Daoy (cell line): Measurements from ENCODE around the gene CC2D1A. TPM values are rescaled to one million over a fixed set of nuclear protein-coding genes. Genes with fewer than 3 reads are reported as not detected.

Source experiments
- DNase-seq: peaks from one replicate; pipeline ENCODE4 v3.0.0-alpha.2; 2015; ENCODE audit warnings: low read depth
- total RNA-seq: library from RNA; depleted of rRNA; stranded (reverse); fragments of >200 nt; shearing (Covaris generic); gene quantifications from 2 replicates; pipeline ENCODE4 v1.2.3, GENCODE V29; 2014

The CC2D1A gene
- total RNA-seq, 1 experiment from 2014 or later: 17.8 TPM

DNA sequence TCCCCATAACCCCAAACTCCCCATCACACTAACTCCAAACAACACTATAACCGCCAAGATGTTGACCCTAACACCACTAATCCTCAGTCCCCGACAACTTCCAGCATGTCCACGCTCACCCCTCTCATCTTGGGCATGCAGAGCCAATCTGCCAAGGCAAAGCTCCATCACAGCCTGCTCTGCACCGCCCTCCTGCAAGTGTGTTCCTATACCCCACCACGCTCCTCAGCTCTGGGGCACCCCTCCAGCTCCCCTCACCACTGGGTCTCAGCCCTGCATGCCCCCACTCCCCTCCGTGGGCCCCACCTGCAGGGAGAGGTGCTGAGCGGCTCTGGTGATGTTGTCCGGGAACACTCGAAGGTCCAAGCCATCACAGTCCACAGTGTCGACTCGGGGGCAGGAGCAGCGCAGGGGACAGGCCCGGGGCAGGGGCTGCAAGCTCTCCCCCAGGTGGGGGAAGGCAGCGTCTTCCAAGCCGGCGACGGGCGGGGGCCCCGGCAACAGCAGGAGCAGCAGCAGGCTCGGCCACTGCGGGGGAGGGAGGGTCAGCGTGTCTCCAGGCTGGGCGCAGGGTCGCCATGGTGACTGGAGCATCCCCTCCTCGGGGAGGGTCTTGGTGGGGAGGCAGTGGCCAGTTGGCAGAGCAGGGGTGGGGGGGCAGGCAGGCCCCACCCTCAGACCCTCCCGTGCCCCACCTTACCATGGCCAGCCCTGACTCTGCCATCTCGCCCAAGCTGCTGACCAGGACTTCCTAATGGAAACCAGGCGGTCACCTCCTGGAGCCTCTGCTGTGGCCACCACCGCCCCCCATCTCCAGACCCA is 31.7 kb downstream of the CC2D1A start:
- DNase-seq: no peak

DNA sequence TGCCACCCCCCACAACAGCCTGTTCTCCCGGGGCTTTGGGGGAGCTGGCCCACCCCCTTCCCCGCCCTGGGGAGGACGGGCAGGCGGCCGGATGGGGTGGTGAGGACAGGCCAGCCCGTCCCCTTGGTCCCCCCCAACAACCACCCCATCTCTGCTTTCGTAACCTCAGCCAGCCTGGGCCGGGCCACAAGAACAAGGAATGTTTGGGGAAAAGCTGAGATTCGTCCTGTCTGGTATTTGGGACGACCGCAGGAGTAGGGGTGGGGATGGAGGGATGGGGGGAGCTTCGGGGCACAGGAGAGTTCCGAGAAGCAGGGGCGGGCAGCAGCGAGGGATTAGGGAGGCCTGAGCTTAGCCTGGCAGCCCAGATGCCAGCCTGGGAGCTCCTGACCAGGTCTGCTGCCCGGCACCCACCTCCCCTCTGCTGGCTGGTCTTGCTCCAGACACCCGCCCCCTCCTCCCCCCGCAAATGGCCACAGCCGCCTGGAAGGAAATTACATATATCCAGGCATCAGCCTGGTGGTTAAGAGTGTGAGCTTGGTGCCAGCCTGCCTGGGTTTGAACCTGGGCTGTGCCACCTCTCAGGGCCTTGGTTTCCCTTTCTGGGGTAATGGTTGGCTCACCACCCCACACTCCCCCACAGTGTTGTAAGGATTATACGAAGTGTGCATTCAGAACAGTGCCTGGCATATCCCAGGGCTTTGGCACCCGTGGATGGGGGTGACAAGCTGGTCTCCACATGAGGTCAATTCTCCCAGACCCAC is 32.5 kb downstream of the CC2D1A start, which contains the start of gene PODNL1:
TSS of gene PODNL1 (minus strand) at position 117 of the 764 bp plus-strand sequence. CDS start 236 bp downstream, outside the sequence.
- DNase-seq: peak; percentile 62

DNA sequence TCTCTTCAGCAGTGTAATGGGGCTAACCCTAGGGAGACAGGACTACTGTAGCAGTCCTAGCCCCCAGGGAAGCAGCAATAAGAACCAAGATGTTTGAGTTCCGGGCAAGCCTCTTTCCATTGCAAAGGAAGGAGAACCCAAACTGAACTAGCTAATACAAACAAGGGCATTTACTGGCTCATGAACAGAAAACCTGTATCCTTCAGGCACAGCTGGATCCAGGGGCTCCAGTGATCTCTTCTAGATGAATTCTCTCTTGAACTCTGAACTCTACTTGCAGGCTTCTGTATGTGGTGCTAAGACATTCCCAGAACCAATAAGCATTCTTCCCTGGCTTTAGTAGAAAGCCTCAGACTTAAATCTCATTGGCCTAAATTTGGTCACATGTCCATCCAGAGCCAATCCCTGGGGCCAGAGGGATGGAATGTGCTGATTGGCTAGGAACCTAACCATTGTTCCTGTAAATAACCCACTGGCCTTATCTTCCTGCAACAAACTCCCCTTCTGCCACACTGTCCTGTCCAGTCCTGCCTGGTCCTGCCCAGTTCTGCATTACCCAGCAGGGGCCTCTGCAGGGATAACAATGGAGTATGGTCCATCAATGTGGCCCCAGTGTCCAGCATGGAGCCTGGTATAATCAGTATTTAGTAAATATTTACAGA is 36.2 kb downstream of the CC2D1A start:
- no peak for DNase-seq

DNA sequence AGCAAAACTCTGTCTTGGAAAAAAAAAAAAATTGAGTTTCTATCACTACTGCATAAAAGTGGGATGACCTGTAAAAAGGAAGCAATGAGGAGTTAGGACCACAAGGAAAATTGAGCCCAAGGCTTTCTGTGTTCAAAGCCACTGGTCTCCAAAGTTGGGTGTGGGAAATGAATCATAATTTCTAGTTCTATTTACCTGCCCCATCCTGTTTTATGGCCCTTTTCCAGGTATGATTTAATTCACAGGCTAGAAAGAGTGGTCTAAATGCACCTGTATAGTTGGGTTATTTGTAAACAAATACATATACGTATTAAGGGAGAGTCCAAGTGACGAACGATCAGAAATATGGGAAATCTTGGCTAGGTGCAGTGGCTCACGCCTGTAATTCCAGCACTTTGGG is 40.4 kb downstream of the CC2D1A start:
- DNase-seq: no peak

DNA sequence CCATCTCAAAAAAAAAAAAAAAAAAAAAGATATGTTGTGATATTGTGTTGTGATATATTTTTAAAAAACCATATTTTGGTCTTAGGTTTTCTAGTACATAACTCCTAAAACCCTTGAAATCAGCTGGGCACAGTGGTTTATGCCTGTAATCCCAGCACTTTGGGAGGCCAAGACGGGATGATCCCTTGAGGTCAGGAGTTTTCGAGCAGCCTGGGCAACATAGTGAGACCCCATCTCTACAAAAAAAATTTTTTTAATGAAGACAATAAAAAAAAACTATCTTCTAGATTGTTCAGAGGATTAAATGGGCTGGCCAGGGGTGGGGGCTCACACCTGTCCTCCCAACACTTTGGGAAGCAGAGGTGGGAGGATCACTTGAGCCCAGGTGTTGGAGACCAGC is 45.0 kb downstream of the CC2D1A start:
- no peak for DNase-seq

DNA sequence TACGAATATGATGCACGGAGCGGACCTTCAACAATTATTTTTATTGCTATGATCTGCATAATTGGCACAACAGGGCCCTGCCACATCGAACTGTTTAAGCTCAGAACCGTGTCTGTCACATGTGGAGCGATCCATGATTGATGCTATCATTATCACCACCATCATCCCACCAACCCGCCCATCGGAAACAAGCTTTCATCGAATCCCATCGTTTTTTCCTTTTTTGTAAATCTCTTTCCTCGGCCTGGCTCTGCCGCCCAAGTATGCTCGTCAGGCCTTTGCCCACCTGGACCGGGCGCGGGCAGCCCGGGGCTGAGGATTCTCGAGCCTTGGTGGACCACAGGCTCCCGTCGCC is 45.8 kb downstream of the CC2D1A start:
- DNase-seq: no peak

DNA sequence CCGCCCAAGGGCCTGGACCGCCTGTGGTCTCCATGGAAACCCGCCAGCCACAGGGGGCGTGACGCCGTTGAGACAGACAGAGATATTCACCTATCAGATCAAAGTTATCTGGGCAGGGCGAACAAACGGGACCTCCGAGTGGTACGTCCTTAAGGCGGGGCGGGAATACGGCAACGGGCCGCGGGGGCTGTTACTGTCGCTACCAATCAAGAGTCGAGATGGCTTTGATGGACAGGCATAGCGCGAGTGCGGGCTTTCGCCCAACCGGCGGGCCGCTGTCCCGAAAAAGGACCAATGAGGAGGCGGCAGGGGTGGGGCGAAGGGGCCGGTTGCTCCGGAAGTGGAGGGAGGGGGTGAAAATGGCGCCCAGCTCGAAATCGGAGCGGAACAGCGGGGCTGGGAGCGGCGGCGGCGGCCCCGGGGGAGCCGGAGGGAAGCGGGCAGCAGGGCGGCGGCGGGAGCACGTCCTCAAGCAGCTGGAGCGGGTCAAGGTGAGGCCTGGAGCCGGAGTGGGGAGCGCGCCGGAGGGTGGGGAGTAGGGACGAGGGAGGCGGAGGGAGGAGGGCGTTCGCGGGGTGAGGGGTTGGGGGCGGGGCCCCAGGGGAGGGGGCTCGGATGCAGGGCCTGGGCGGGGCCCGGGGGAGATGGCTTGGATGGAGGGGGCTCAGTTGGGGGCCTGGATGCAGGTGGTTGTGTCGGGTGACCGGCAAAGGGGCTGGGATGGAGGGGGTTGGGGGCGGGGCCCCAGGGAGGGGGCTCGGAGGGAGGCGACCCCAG is 46.3 kb downstream of the CC2D1A start, which contains the start of gene DCAF15:
TSS of gene DCAF15 (plus strand) at position 356 of the 777 bp plus-strand sequence. CDS start at position 360, 4 bp downstream.
- peak; percentile 100 for DNase-seq

DNA sequence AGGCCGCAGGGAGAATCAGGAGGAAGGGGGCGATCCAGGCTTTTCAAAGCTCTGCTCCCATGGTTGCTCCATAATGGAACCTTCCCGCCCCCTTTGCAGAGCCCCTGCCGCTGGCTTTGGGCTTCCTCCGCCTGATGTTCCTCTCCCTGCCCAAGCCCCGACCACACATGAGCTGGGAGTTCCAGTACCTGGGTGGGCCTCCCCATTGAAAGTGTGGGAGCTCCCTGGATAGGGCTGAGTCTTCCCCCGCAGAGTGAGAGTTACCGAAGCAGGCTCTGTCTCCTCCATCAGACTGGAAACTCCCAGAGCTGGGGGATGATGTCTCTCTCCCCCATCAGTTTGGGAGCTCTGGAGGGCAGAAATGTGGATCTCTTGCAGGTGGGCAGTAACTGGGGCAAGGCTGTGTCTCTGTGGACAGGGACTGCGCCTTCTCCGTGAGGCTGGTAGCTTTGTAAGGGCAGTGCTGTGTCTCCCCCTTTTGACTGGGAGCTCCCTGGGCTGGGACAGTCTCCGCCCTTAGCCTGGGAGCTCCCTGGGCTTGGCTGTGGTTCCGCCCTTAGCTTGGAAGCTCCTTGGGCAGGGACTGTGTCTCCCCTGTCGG is 47.0 kb downstream of the CC2D1A start:
- DNase-seq: peak; percentile 51

DNA sequence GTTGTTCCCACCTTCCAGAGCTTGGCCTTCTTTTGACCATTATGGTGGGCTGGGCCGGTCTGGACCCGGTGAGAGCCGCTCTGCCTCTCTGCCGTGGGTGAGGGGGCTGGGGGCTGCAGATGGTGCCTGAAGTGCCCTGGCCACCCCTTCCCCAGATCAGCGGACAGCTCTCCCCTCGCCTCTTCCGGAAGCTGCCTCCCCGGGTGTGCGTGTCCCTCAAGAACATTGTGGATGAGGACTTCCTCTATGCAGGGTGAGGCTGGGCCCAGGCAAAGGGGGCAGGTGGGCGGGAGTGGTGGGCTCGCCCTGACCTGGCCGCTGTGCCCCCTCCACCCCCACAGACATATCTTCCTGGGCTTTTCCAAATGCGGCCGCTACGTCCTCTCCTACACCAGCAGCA is 48.2 kb downstream of the CC2D1A start:
- no peak for DNase-seq

DNA sequence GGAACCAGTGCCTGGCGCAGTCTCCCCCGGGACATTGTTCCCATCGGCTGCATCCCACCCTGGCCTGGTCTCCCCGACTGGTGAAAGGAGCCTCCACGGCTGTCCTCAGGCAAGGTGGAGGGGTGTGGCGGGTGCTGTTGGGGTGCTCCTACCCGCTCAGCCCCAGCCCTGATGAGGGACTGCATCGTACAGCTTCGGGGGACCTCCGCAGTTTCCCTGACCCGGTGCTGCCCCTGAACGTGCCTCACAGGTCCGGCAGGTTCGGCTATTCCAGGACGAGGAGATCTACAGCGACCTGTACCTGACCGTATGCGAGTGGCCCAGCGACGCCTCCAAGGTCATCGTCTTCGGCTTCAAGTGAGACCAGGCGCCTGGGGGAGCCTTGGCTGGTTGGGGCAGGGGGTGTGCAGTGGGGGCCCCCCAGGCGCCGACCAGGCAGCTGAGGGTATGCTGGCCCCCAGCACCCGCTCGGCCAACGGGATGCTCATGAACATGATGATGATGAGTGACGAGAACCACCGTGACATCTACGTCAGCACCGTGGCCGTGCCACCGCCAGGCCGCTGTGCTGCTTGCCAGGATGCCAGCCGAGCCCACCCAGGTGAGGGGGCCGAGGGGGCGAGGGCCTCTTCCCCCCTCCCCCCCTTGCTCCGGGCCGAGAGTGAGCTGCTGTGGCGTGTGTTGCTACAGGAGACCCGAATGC is 49.8 kb downstream of the CC2D1A start:
- DNase-seq: no peak

DNA sequence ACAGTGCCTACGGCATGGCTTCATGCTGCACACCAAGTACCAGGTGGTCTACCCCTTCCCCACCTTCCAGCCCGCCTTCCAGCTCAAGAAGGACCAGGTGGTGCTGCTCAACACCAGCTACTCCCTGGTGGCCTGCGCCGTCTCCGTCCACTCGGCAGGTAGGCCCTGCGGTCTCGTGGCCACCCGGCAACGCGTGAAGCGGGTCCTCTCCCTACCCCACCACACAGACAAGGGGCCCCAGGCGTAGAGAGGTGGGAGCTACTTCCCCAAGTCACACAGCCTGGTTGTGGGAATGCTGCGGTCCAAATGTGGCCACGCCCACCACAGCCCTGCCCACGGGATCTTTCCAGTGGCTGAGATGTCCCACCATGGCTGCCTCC is 50.4 kb downstream of the CC2D1A start:
- no peak for DNase-seq

DNA sequence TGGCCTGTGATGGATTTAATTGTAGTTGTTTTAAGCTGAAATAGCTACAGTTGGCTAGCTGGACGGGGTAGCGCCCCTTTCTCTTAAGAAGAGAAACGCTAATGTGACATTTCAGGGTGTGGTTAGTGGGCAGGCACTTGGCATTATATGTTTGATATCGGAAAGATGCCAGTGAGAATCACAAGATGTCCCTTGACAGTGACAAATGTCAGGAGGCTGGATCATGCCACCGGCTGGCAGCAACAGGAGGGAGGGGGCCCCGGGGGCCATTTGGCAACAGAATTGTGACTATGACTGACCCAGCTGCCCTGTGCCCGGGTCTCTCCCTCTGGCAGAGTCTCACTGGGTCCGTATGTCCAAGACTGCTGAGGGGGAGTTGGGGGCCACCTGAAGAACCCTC is 51.0 kb downstream of the CC2D1A start:
- no peak for DNase-seq

DNA sequence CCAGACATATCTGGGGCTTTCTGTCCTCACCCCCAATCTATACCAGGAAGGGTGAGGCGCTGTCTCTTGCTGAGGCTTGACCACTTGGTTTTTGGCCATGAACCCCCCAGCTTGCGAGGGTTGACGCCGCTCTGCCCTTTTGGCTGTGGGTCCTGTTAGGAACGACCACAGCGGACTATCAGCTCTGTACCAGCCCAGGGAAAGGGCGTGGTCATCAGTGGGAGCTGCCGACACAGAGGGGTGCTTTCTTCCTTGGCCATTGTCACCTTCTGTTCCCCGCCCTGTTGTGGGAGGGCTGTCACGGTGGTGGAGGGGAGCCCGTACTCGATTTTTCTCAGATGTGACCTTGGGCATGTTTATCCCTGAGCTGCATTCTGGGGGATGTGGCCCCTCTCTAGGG is 52.0 kb downstream of the CC2D1A start:
- DNase-seq: no peak

DNA sequence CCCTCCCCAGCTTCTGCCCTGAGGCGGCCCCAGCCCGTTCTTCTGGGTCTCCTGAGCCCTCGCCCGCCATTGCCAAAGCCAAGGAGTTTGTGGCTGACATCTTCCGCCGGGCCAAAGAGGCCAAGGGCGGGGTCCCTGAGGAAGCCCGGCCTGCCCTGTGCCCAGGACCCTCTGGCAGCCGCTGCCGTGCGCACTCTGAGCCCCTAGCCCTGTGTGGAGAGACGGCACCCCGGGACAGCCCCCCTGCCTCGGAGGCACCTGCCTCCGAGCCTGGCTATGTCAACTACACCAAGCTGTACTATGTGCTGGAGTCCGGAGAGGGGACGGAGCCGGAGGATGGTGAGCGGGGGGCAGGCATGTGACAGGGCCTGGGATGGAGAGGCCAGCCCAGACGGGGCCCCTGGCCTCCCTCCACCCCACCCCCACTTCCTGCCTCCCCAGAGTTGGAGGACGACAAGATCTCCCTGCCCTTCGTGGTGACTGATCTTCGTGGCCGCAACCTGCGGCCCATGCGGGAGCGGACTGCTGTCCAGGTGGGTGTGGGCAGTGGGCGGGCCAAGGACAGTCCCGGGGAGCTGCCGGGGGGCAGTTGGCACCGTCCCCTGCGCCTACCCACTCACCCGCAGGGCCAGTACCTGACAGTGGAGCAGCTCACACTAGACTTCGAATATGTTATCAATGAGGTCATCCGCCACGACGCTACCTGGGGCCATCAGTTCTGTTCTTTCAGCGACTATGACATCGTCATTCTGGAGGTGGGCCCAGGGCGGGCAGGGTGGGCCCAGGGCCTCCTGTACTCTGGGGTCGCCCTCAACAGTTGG is 53.4 kb downstream of the CC2D1A start:
- no peak for DNase-seq

DNA sequence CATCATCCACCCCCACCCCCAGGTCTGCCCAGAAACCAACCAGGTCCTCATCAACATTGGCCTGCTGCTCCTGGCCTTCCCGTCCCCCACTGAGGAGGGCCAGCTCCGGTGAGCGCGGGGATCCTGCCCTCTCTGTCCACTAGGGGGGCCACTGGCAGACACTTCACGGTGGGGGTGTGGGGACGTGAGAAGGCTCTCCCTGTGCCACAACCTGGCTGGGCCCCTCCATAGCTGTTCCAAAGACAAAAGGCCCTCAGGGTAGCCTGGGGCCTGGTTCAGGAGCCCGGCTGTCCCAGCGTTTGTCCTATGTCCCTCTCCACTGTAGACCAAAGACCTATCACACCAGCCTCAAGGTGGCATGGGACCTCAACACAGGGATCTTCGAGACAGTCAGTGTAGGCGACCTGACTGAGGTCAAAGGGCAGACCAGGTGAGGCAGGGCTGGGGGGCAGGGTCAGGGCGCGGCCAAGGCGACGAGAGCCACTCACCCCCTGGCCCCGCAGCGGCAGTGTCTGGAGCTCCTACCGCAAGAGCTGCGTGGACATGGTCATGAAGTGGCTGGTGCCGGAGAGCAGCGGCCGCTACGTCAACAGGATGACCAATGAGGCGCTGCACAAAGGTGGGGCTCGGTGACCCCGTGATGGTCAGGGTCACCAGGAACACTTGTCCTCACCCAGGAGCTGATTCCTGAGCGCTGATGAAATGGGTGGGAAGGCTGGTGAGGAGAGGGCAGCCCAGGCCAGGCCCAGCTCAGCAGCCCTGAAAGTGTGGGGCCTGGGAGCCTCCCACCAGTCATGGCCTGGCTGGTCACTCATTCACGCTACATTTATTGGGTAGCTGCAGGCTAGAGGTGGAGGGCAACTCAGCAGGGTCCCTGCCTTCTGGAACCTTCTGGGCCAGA is 54.2 kb downstream of the CC2D1A start:
- DNase-seq: peak; percentile 29

DNA sequence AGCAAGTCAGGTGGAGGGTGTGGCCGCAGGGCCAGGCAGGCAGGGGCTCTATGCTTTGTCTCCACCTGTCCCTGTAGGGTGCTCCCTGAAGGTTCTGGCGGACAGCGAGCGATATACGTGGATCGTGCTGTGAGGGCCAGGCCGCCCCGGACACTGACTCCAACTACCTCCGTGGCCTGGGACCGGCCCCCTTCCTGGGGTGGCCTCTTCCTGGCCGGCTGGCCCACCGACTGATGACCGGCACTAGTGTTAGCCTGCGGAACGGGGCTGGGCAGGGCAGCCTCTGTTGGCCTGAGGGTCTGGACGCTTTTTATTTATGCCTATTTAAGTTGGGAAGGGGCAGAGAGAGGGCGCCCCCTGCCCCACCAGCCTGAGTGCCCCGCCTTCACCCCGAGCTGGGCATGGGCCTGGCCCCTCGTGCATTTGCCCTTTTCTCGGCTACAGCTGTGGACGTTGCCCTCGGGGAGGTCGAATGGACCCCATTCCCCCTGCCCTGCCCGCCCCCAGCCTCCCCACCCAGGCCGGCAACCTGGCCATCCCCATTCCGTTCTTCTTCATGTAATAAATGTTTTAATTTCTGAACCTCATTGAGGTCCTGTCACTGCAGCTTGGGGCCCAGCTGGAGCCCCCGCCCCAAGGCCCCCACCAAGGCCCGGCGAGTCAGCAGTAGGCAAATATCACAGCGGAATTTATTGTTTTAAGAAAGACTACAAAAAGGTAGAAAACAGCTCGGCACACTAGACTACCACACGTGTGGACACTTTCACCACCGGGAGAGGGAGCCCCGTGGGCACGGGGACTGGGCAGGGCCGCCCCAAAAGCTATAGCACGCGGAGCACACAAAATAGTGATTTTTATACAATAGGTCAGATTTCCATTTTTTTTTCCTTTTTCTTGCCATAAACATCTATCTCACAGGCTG is 55.1 kb downstream of the CC2D1A start:
- no peak for DNase-seq
